Prostate gland (tissue), 2 donors: ENCODE measurements around the gene CCDC47.
"Not testable (repeated sequence)": the region's sequence is repeated elsewhere in the genome, so short reads cannot be mapped to it uniquely, and the experiment has no call there.

Experiments
- POLR2A ChIP-seq: fragments of 450-650 bp; IDR thresholded peaks from one replicate; pipeline ENCODE4 v1.6.1; 2016; ENCODE audit warnings: antibody characterized with exemption, mild to moderate bottlenecking
- POLR2AphosphoS5 ChIP-seq: sonication (generic); formaldehyde crosslinking; IDR thresholded peaks from one replicate; pipeline ENCODE4 v1.6.1; 2017; ENCODE audit warnings: antibody characterized with exemption
- TF ChIP-seq, protein P1 (sequence below), 4 experiments: fragments of 200-600 bp in 2 of 4; fragments of 450-650 bp in 2 of 4; sonication (generic) in 2 of 4; IDR thresholded peaks; 1 replicate in 3 of 4; 2 replicates in 1 of 4; pipeline ENCODE4 v1.5.1; 2016 to 2019; ENCODE audit warnings: antibody characterized with exemption in 4 of 4, mild to moderate bottlenecking in 2 of 4, moderate library complexity in 2 of 4

GRCh38 chr17:63796375-63796774, 23.0 kb upstream of the CCDC47 start:
- TF ChIP-seq, protein P1, sequence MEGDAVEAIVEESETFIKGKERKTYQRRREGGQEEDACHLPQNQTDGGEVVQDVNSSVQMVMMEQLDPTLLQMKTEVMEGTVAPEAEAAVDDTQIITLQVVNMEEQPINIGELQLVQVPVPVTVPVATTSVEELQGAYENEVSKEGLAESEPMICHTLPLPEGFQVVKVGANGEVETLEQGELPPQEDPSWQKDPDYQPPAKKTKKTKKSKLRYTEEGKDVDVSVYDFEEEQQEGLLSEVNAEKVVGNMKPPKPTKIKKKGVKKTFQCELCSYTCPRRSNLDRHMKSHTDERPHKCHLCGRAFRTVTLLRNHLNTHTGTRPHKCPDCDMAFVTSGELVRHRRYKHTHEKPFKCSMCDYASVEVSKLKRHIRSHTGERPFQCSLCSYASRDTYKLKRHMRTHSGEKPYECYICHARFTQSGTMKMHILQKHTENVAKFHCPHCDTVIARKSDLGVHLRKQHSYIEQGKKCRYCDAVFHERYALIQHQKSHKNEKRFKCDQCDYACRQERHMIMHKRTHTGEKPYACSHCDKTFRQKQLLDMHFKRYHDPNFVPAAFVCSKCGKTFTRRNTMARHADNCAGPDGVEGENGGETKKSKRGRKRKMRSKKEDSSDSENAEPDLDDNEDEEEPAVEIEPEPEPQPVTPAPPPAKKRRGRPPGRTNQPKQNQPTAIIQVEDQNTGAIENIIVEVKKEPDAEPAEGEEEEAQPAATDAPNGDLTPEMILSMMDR (IDR thresholded peaks at IDR 0.05) = not testable (repeated sequence)
- TF ChIP-seq POLR2AphosphoS5, POLR2A: not testable (repeated sequence)
